GM12875 (cell line): ENCODE data around the gene CALN1.
"Not testable (repeated sequence)": the region's sequence is repeated elsewhere in the genome, so short reads cannot be mapped to it uniquely, and the experiment has no call there.

Experiments
- H3K4me3 ChIP-seq: one replicate; pipeline ENCODE4 v1.5.1; 2011; ENCODE audit warnings: low read depth, low read length, control low read depth
- CTCF ChIP-seq: IDR thresholded peaks from 2 replicates; pipeline ENCODE4 v1.5.1; 2011; ENCODE audit warnings: low read depth, mild to moderate bottlenecking, control low read depth, inconsistent platforms, low read length, moderate library complexity, borderline replicate concordance; ENCODE audit not compliant: insufficient read depth

The CALN1 gene

GRCh38 chr7:72394016-72394415 is 18.1 kb downstream of the CALN1 start:
- no peak for TF ChIP-seq CTCF
- H3K4me3 ChIP-seq = no peak overlapping the region

- TF ChIP-seq CTCF = no peak
- no peak overlapping the region for H3K4me3 ChIP-seq
These were observed 20.2 kb downstream of the CALN1 start for GRCh38 chr7:72391821-72392377.

- no peak for TF ChIP-seq CTCF
- H3K4me3 ChIP-seq = no peak overlapping the region
These were observed 26.0 kb downstream of the CALN1 start for GRCh38 chr7:72386118-72386517.

DNA sequence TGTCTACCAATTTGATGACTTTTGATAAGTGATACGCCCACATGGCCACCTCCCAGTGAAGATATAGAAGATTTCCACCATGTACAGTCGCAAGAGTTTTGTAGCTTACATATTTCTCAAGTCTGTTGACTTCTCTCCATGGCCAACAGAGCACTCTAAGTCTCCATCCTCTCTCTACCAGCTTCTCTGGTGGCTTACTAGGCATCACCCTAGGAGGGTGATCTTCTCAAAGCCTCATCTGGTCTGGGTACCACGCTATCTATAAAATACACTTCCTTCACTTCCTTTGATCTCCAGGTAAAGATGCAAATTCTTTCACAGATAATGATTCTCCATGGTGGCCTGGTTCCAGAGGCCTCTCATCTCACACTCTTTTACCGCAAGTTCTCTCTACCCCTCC is 49.9 kb downstream of the CALN1 start:
- H3K4me3 ChIP-seq = no peak overlapping the region
- TF ChIP-seq CTCF = no peak

- H3K4me3 ChIP-seq = no peak overlapping the region
- no peak for TF ChIP-seq CTCF
These were observed 66.9 kb downstream of the CALN1 start for GRCh38 chr7:72345208-72345727.

DNA sequence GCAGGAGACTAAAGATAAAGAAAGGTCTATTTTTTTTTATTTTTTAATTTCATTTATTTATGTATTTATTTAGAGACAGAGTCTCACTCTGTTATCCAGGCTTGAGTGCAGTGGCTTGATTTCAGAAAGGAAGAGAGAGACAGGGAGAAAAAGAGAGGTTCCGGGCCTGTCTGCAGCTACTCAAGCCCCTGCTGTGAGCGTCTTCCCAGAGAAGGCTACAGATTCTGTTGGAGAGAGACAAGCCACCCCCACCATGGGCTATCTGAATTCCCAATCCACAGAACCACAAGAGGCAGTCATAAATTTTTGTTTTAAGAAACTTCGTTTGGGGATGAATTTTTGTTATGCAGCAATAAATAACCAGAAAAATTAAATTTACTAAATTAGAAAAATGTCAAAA is 68.1 kb downstream of the CALN1 start:
- TF ChIP-seq CTCF = no peak
- H3K4me3 ChIP-seq = no peak overlapping the region

DNA sequence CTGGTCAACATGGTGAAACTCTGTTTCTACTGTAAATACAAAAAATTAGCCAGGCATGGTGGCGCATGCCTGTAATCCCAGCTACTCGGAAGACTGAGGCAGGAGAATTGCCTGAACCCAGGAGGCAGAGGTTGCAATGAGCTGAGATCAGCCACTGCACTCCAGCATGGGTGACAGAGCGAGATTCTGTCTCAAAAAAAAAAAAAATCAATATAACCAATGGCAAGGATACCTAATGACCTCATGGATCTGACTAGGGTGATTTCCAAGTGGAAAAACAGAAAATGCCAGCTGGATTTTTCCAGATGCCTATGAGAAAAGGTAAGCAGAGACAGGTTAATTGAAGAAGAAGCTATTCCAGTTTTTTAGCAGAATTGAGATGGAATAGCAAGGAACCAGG is 68.8 kb downstream of the CALN1 start:
- H3K4me3 ChIP-seq = not testable (repeated sequence)
